Trophoblast cell (in vitro differentiated cells and primary cell): ENCODE measurements around the gene FIBCD1.
A peak's percentile ranks its signal among the peaks of the same experiment; 100 is the strongest.
"Not testable (repeated sequence)": the region's sequence is repeated elsewhere in the genome, so short reads cannot be mapped to it uniquely, and the experiment has no call there.

Experiments
- DNase-seq, 2 donors: peaks; one replicate each; pipeline ENCODE4 v3.0.0-alpha.2; 2016
- H2AFZ ChIP-seq: 2 replicates; pipeline ENCODE4 v1.6.1; 2013; ENCODE audit warnings: low read length, moderate library complexity, mild to moderate bottlenecking; ENCODE audit not compliant: insufficient read depth, poor library complexity
- H2AK5ac ChIP-seq: 2 replicates; pipeline ENCODE4 v1.6.1; 2013; ENCODE audit warnings: mild to moderate bottlenecking, low read length
- H2BK120ac ChIP-seq: 2 replicates; pipeline ENCODE4 v1.6.1; 2013; ENCODE audit warnings: low read length, mild to moderate bottlenecking, moderate library complexity; ENCODE audit not compliant: insufficient read depth, poor library complexity
- H2BK12ac ChIP-seq: 2 replicates; pipeline ENCODE4 v1.6.1; 2013; ENCODE audit warnings: mild to moderate bottlenecking, low read length, moderate library complexity
- H2BK5ac ChIP-seq: 2 replicates; pipeline ENCODE4 v1.6.1; 2013; ENCODE audit warnings: low read length, low read depth, moderate library complexity, mild to moderate bottlenecking; ENCODE audit not compliant: poor library complexity
- H3K14ac ChIP-seq: 2 replicates; pipeline ENCODE4 v1.6.1; 2013; ENCODE audit warnings: mild to moderate bottlenecking, low read length
- H3K18ac ChIP-seq: 2 replicates; pipeline ENCODE4 v1.6.1; 2013; ENCODE audit warnings: mild to moderate bottlenecking, low read length
- H3K23ac ChIP-seq: 2 replicates; pipeline ENCODE4 v1.6.1; 2013; ENCODE audit warnings: low read length
- H3K27ac ChIP-seq: 2 replicates; pipeline ENCODE4 v1.5.1; 2013; ENCODE audit warnings: low read depth, mild to moderate bottlenecking, inconsistent platforms, low read length, moderate library complexity
- H3K27me3 ChIP-seq: 2 replicates; pipeline ENCODE4 v1.6.1; 2013; ENCODE audit warnings: inconsistent platforms, mild to moderate bottlenecking, low read length, moderate library complexity; ENCODE audit not compliant: insufficient read depth
- H3K36me3 ChIP-seq, 2 experiments: 1 replicate in 1 of 2; 2 replicates in 1 of 2; pipeline ENCODE4 v1.6.1; 2013; ENCODE audit warnings: low read length in 2 of 2, mild to moderate bottlenecking in 2 of 2, moderate library complexity in 1 of 2; ENCODE audit not compliant: insufficient read depth in 2 of 2, control insufficient read depth in 1 of 2
- H3K4ac ChIP-seq: 2 replicates; pipeline ENCODE4 v1.6.1; 2013; ENCODE audit warnings: low read depth, mild to moderate bottlenecking, low read length, moderate library complexity
- H3K4me1 ChIP-seq, 2 experiments: 1 replicate in 1 of 2; 2 replicates in 1 of 2; pipeline ENCODE4 v1.6.1; 2013; ENCODE audit warnings: low read length in 2 of 2, mild to moderate bottlenecking in 2 of 2, moderate library complexity in 1 of 2; ENCODE audit not compliant: insufficient read depth in 2 of 2, control insufficient read depth in 1 of 2
- H3K4me2 ChIP-seq: 2 replicates; pipeline ENCODE4 v1.6.1; 2013; ENCODE audit warnings: inconsistent platforms, mild to moderate bottlenecking, low read length, moderate library complexity
- H3K4me3 ChIP-seq: 2 replicates; pipeline ENCODE4 v1.5.1; 2013; ENCODE audit warnings: mild to moderate bottlenecking, low read depth, low read length, inconsistent platforms
- H3K79me1 ChIP-seq: one replicate; pipeline ENCODE4 v1.6.1; 2013; ENCODE audit warnings: low read length
- H3K79me2 ChIP-seq: 2 replicates; pipeline ENCODE4 v1.6.1; 2013; ENCODE audit warnings: low read length, mild to moderate bottlenecking; ENCODE audit not compliant: control insufficient read depth, insufficient read depth, poor library complexity
- H3K9ac ChIP-seq: 2 replicates; pipeline ENCODE4 v1.6.1; 2013; ENCODE audit warnings: mild to moderate bottlenecking, low read length
- H3K9me3 ChIP-seq: 2 replicates; pipeline ENCODE4 v1.6.1; 2013; ENCODE audit warnings: low read depth, mild to moderate bottlenecking, control low read depth, inconsistent platforms, low read length; ENCODE audit not compliant: insufficient read depth
- H4K12ac ChIP-seq: 2 replicates; pipeline ENCODE4 v1.6.1; 2013; ENCODE audit warnings: low read depth, mild to moderate bottlenecking, low read length, moderate library complexity
- H4K8ac ChIP-seq: 2 replicates; pipeline ENCODE4 v1.6.1; 2013; ENCODE audit warnings: low read depth, mild to moderate bottlenecking, low read length, moderate library complexity
- H4K91ac ChIP-seq: one replicate; pipeline ENCODE4 v1.6.1; 2013; ENCODE audit warnings: low read depth, mild to moderate bottlenecking, low read length, moderate library complexity
- WGBS: extraction: QIAGEN DNeasy Blood & Tissue Kit; methylation state at CpG from one replicate; pipeline ENCODE4 v1.1.7; 2013; ENCODE audit warnings: missing lambda C conversion rate; ENCODE audit not compliant: insufficient read length, insufficient coverage; ENCODE audit errors: extremely low coverage; 5-methylcytosine and 5-hydroxymethylcytosine counted together

Gene FIBCD1

DNA sequence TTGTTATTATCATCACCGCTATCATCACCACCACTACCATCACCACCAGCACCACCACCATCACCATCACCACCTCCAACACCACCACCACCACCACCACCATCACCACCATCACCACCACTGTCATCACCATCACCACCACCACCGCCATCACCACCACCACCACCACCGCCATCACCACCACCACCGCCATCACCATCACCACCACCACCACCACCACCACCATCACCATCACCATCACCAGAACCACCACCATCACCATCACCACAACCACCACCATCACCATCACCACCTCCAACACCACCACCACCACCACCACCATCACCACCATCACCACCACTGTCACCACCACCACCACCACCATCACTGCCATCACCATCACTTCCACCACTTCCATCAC is 19.5 kb upstream of the FIBCD1 start:
- H4K12ac ChIP-seq, H2AFZ ChIP-seq, H3K14ac ChIP-seq, H4K8ac ChIP-seq, H2BK12ac ChIP-seq, DNase-seq, H4K91ac ChIP-seq, H3K4ac ChIP-seq, H3K23ac ChIP-seq, H3K79me1 ChIP-seq, H3K27ac ChIP-seq, H2BK5ac ChIP-seq, H3K18ac ChIP-seq, H3K4me2 ChIP-seq, H3K79me2 ChIP-seq, H3K4me1 ChIP-seq, H2AK5ac ChIP-seq, H3K36me3 ChIP-seq, H3K9ac ChIP-seq, H3K27me3 ChIP-seq, H2BK120ac ChIP-seq: not testable (repeated sequence)
- Histone ChIP-seq H3K9me3 (peaks cover 14% of the 10 kb centered on the region), H3K4me3 (peak overlapping the region; percentile 30)
- WGBS, result no CpG with 5 or more reads among the region's 4 CpGs

DNA sequence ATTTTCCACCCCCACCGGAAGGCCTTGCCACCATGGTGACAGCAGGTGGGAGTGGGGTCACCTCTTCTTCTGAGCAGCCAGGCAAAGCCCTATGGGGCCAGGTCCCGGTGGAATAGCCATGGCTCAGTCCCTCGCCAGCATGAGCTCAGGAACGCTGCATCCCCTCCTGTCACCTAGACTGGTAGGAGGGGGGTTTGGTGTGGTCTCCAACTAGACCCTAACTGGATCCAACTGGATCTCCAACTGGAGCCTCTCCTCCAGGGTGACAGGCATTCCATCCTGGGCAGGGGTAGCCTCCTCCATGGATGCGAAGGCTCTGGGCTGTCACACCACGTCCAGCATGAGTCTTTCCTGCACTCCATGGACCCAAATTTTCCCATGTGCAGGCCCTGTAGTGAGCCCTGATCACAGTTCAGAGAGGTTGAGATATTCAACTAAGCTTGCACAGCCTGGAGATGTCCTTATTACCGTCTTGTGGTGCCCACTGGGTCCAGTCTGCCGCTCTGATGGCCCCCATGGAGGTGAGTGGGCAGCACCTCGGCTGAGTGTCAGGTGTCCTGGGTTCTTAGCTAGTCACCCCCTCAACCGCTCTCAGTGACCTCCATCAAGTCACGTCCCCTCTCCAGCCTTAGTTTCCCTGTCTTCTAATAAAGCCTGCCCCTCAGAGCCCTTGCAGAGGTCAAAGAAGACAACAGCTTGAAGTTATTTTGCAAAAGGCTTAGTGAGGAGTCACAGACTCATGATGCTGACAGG is 18.6 kb upstream of the FIBCD1 start:
- Histone ChIP-seq H3K4me1 (peaks cover 0 to 3% of the 10 kb centered on the region in 2 experiments), H3K36me3 (no peaks in the 10 kb centered on the region), H3K9ac (no peak overlapping the region), H3K27me3 (no peaks in the 10 kb centered on the region), H3K4me3 (no peak overlapping the region), H2BK120ac (no peak overlapping the region), H2BK5ac (no peak overlapping the region), H3K14ac (no peak overlapping the region), H2AK5ac (no peak overlapping the region), H3K4ac (no peak overlapping the region), H3K18ac (no peak overlapping the region), H3K27ac (no peak overlapping the region), H4K12ac (no peak overlapping the region), H3K79me2 (no peaks in the 10 kb centered on the region), H3K4me2 (no peak overlapping the region), H4K8ac (no peak overlapping the region), H2AFZ (no peak overlapping the region), H2BK12ac (no peak overlapping the region), H3K9me3 (peaks cover 14% of the 10 kb centered on the region), H4K91ac (no peak overlapping the region), H3K79me1 (no peaks in the 10 kb centered on the region), H3K23ac (no peak overlapping the region)
- no CpG with 5 or more reads among the region's 11 CpGs for WGBS
- DNase-seq, result no peak

DNA sequence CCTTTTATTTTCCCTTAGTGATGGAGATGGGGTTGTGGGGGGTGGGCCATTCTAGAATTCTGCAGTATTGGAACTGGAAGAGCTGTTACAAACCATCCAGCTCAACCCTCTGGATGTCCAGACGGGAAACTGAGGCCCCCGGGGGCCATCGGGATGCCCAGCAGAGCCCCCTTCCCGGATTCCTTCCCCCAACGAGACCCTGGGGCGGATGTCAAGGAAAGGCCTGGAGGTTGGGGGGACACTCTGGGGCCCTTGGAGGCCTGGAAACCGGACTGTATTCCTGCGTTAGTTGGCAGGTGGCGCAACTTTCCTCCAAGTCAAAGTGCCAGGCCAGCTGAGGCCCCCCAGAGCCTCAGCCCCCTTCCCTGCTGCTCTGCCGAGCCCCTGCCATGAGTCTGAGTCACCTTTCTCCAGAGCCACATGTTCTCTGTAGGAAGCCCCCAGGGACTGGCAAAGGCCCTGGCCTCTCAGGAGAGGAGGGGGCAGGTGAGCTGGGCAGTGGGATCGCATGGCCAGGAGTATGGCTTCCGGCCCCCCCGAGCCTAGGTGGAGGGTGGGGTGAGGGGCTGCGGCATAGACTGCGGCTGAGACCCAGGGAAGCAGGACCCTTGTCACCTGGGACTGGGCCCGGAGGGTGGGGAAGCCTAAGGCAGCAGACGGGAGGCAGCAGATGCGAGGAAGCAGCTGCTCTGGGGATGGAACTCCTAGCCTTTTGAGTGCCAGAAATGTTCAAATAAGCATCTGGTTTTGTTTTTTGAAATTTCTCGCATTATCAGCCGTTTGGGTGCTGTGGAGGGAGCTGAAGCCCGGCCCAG is 17.8 kb upstream of the FIBCD1 start:
- H2AFZ ChIP-seq, result no peak overlapping the region
- no peaks in the 10 kb centered on the region for H3K4me1 ChIP-seq
- H4K91ac ChIP-seq, result no peak overlapping the region
- H3K18ac ChIP-seq, result no peak overlapping the region
- H2BK12ac ChIP-seq, result no peak overlapping the region
- no peak overlapping the region for H3K23ac ChIP-seq
- H3K79me1 ChIP-seq, result no peaks in the 10 kb centered on the region
- no peak overlapping the region for H3K4ac ChIP-seq
- H3K36me3 ChIP-seq, result no peaks in the 10 kb centered on the region
- H2AK5ac ChIP-seq, result no peak overlapping the region
- no peaks in the 10 kb centered on the region for H3K79me2 ChIP-seq
- H3K4me2 ChIP-seq, result no peak overlapping the region
- no peak for DNase-seq
- H3K9me3 ChIP-seq, result peaks cover 14% of the 10 kb centered on the region
- no peak overlapping the region for H4K12ac ChIP-seq
- no peak overlapping the region for H3K14ac ChIP-seq
- H4K8ac ChIP-seq, result no peak overlapping the region
- no peak overlapping the region for H3K4me3 ChIP-seq
- no peak overlapping the region for H3K9ac ChIP-seq
- no peaks in the 10 kb centered on the region for H3K27me3 ChIP-seq
- no CpG with 5 or more reads among the region's 21 CpGs for whole genome bisulfite sequencing
- no peak overlapping the region for H2BK120ac ChIP-seq
- no peak overlapping the region for H2BK5ac ChIP-seq
- H3K27ac ChIP-seq, result no peak overlapping the region

DNA sequence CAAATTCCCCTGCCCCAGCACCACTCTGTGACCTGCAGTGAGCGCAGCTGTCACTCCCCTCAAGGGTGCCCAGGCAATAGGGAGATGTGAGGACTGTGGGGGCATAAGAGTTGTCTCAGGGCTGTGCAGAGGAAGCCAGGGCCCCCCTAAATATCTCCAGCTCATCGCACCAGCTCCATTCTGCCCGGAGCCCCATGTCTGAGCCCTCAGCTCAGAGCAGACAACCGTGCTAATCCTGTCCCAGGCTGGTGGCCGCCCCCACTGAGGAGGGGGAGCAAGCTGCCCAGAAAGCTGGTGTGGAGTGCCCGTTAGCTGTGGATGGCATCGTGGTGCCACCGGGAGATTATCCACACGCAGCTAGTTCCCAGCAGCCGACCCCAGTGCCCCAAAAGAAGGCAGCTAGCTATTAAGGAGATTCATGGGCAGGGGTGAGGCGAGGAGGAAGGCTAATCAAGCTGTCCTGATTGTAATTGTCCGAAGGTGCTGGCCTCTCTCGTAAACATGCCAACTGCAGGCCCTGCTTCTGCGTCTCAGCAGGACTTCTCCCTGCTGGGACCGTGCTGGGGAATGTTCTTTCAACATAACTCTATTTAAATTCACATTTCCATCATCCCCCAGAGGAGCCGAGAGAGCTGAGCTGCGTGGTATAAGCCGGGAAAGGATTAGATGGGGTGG is 17.0 kb upstream of the FIBCD1 start:
- no peak overlapping the region for H3K18ac ChIP-seq
- no peak overlapping the region for H2BK12ac ChIP-seq
- no peak overlapping the region for H3K14ac ChIP-seq
- H3K4ac ChIP-seq, result no peak overlapping the region
- H3K23ac ChIP-seq, result no peak overlapping the region
- H2BK120ac ChIP-seq, result no peak overlapping the region
- no peaks in the 10 kb centered on the region for H3K79me1 ChIP-seq
- H2AK5ac ChIP-seq, result no peak overlapping the region
- peaks cover 14% of the 10 kb centered on the region for H3K9me3 ChIP-seq
- H3K27me3 ChIP-seq, result no peaks in the 10 kb centered on the region
- no peak overlapping the region for H4K8ac ChIP-seq
- H4K12ac ChIP-seq, result no peak overlapping the region
- no peak overlapping the region for H3K9ac ChIP-seq
- no peaks in the 10 kb centered on the region for H3K36me3 ChIP-seq
- no peak overlapping the region for H3K4me2 ChIP-seq
- no peak overlapping the region for H2BK5ac ChIP-seq
- H2AFZ ChIP-seq, result no peak overlapping the region
- H3K79me2 ChIP-seq, result no peaks in the 10 kb centered on the region
- H3K4me3 ChIP-seq, result no peak overlapping the region
- no peak overlapping the region for H4K91ac ChIP-seq
- no peak for DNase-seq
- no CpG with 5 or more reads among the region's 18 CpGs for WGBS
- H3K27ac ChIP-seq, result no peak overlapping the region
- H3K4me1 ChIP-seq, result no peaks in the 10 kb centered on the region
